LNCaP clone FGC (cell line): ENCODE results near the gene TRAM1L1.

ENCODE experiments used
- DNase-seq: peaks from one replicate; pipeline ENCODE4 v3.0.0-alpha.2; 2011; ENCODE audit warnings: low read depth
- H3K4me3 ChIP-seq: 2 replicates; pipeline ENCODE4 v1.5.1; 2011; ENCODE audit warnings: mild to moderate bottlenecking, low read depth, low read length, control low read depth
- CTCF ChIP-seq: IDR thresholded peaks from 2 replicates; pipeline ENCODE4 v1.5.1; 2012; ENCODE audit warnings: mild to moderate bottlenecking; ENCODE audit not compliant: control insufficient read depth, insufficient read depth; ENCODE audit errors: extremely low read depth

TRAM1L1 gene

GRCh38 chr4:117084866-117085701 is at the start of gene TRAM1L1:
Gene TRAM1L1 (minus strand): TSS chr4:117085576. CDS start chr4:117085393, 183 bp downstream.
- TF ChIP-seq CTCF, result peak; percentile 18; the same call in 1 of the 2 replicates
- DNase-seq, result no peak
- peak within 1 kb of the TSS; percentile 75 for H3K4me3 ChIP-seq

- no peak overlapping the region for H3K4me3 ChIP-seq
- DNase-seq, result peak; percentile 25
- peak; percentile 80 for TF ChIP-seq CTCF
Observed at GRCh38 chr4:117134386-117134785, 49.0 kb upstream of the TRAM1L1 start.

GRCh38 chr4:117096886-117097285 is 11.5 kb upstream of the TRAM1L1 start:
- DNase-seq, result no peak
- no peak for TF ChIP-seq CTCF
- no peak overlapping the region for H3K4me3 ChIP-seq

- no peak for DNase-seq
- no peak for TF ChIP-seq CTCF
- H3K4me3 ChIP-seq, result no peak overlapping the region
Observed at GRCh38 chr4:117096462-117096861, 11.1 kb upstream of the TRAM1L1 start.

- TF ChIP-seq CTCF, result no peak
- DNase-seq, result no peak
- no peak overlapping the region for H3K4me3 ChIP-seq
Observed at GRCh38 chr4:117093571-117093970, 8.2 kb upstream of the TRAM1L1 start.

- no peak overlapping the region for H3K4me3 ChIP-seq
- TF ChIP-seq CTCF, result no peak
- no peak for DNase-seq
Observed at GRCh38 chr4:117077760-117078159, 7.6 kb downstream of the TRAM1L1 start.

GRCh38 chr4:117068120-117068519 is 17.3 kb downstream of the TRAM1L1 start:
- TF ChIP-seq CTCF, result no peak
- no peak for DNase-seq
- H3K4me3 ChIP-seq, result no peak overlapping the region
